Activated B cell treated with CpG ODN at 0.5 μM for 24 hours (primary cell): ENCODE results near the gene PHACTR4. TPM values are rescaled to one million over a fixed set of nuclear protein-coding genes. Genes with fewer than 3 reads are reported as not detected.
"Not testable (repeated sequence)": the region's sequence is repeated elsewhere in the genome, so short reads cannot be mapped to it uniquely, and the experiment has no call there.

Experiments
- ATAC-seq: fragments of 200-7000 bp; cut with Tn5 transposase; one replicate; pipeline ENCODE4 v1.10.0; 2021; ENCODE audit warnings: low read depth, mild to moderate bottlenecking, moderate library complexity
- CTCF ChIA-PET: fragments of 350-600 bp; sonication (Branson Sonifier 250); formaldehyde crosslinking; loops from one replicate; lab custom pipeline; 2021; ENCODE audit warnings: antibody characterized with exemption; lab: Charles Lee
- POLR2A ChIA-PET: fragments of 350-600 bp; sonication (Branson Sonifier 250); formaldehyde crosslinking; loops from one replicate; lab custom pipeline; 2021; ENCODE audit warnings: antibody characterized with exemption; lab: Charles Lee
- DNase-seq: peaks from one replicate; pipeline ENCODE4 v3.0.0; 2022
- H3K27ac Mint-ChIP-seq: one replicate; pipeline ENCODE4 v1.8.0; 2020; ENCODE audit warnings: mixed read lengths
- H3K27me3 Mint-ChIP-seq: one replicate; pipeline ENCODE4 v1.8.0; 2021; ENCODE audit warnings: mixed read lengths
- H3K36me3 Mint-ChIP-seq: one replicate; pipeline ENCODE4 v1.8.0; 2021; ENCODE audit warnings: low read depth, mixed read lengths
- H3K4me1 Mint-ChIP-seq: one replicate; pipeline ENCODE4 v1.8.0; 2021; ENCODE audit warnings: mixed read lengths
- H3K4me3 Mint-ChIP-seq: one replicate; pipeline ENCODE4 v1.8.0; 2020; ENCODE audit warnings: mild to moderate bottlenecking, mixed read lengths
- H3K9me3 Mint-ChIP-seq: one replicate; pipeline ENCODE4 v1.8.0; 2020; ENCODE audit warnings: mixed read lengths
- intact Hi-C: fragments of 100-400 bp; cut with micrococcal nuclease; formaldehyde crosslinking; loops from one replicate; pipeline ENCODE4 v1.15.1; 2024
- total RNA-seq: library from RNA; stranded (reverse); gene quantifications from 2 replicates; pipeline ENCODE4 v1.2.3, GENCODE V29; 2022
- TF ChIP-seq, protein P1 (sequence below): fragments of 200-600 bp; IDR thresholded peaks from one replicate; pipeline ENCODE4 v1.8.0; 2022; ENCODE audit warnings: antibody characterized with exemption, mild to moderate bottlenecking

The PHACTR4 gene
- total RNA-seq, 1 donor from 2014 or later = 31.5 TPM

DNA sequence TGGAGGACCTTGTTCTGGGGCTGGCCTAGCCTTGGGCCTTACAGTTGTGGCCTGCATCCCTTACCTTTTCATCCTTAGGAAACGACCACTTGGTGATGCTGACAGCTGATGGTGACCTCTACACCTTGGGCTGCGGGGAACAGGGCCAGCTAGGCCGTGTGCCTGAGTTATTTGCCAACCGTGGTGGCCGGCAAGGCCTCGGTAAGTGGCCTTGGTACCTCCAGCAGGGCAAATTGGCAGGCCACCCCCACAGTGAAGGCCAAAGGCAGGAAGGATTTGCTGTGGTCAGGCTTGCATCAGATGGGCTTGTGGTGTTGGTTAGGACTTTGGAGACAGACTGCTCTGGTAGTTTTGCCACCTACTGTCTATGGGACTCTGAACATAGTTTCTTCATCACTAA lies 165.6 kb downstream of the PHACTR4 start:
- no peak for ATAC-seq
- TF ChIP-seq, protein P1, sequence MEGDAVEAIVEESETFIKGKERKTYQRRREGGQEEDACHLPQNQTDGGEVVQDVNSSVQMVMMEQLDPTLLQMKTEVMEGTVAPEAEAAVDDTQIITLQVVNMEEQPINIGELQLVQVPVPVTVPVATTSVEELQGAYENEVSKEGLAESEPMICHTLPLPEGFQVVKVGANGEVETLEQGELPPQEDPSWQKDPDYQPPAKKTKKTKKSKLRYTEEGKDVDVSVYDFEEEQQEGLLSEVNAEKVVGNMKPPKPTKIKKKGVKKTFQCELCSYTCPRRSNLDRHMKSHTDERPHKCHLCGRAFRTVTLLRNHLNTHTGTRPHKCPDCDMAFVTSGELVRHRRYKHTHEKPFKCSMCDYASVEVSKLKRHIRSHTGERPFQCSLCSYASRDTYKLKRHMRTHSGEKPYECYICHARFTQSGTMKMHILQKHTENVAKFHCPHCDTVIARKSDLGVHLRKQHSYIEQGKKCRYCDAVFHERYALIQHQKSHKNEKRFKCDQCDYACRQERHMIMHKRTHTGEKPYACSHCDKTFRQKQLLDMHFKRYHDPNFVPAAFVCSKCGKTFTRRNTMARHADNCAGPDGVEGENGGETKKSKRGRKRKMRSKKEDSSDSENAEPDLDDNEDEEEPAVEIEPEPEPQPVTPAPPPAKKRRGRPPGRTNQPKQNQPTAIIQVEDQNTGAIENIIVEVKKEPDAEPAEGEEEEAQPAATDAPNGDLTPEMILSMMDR = no peak
- CTCF ChIA-PET = no interaction called here
- H3K27me3 Mint-ChIP-seq = no peaks in the 10 kb centered on the region
- no peak for DNase-seq
- intact Hi-C loops = no loop called here
- peaks cover 57% of the 10 kb centered on the region for H3K36me3 Mint-ChIP-seq
- no peaks in the 10 kb centered on the region for H3K9me3 Mint-ChIP-seq
- H3K4me1 Mint-ChIP-seq = no peaks in the 10 kb centered on the region
- H3K27ac Mint-ChIP-seq = no peak overlapping the region
- no peak overlapping the region for H3K4me3 Mint-ChIP-seq
- POLR2A ChIA-PET = no interaction called here

DNA sequence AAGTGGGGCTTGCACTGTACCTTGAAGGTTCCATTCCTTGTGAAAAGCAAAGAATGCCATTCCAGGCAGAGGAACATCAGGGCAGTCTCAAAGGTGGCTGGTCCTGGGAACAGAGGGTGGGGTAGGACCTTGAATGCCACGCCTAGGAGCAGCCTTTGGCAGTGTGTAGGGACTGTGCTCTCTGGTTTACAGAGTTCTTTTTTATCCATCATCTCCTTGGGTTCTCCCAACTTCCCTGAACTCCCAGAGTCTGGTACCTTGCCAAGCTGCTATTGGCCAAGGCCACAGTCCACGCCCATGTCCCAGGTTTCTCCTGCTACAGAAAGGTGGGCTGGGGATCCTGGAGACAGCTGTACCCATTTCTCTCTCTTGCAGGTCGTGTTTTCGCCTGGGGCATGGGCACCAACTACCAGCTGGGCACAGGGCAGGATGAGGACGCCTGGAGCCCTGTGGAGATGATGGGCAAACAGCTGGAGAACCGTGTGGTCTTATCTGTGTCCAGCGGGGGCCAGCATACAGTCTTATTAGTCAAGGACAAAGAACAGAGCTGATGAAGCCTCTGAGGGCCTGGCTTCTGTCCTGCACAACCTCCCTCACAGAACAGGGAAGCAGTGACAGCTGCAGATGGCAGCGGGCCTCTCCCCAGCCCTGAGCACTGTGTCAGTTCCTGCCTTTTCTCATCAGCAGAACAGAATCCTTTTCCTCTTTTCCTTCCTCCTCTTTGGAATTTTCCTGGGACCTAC lies 168.1 kb downstream of the PHACTR4 start:
- DNase-seq (no peak), ATAC-seq (no peak)
- ChIA-PET POLR2A (interaction anchor here (0.5 to 1.4 kb wide), 2 partner anchors 20 to 44 kb away, joined by 4 to 8 read pairs; no protein-coding TSS in a partner anchor), CTCF (no interaction called here)
- no peak overlapping the region for H3K27ac Mint-ChIP-seq
- no peaks in the 10 kb centered on the region for H3K4me1 Mint-ChIP-seq
- no peak overlapping the region for H3K4me3 Mint-ChIP-seq
- intact Hi-C loops = no loop called here
- TF ChIP-seq, protein P1 = no peak
- no peaks in the 10 kb centered on the region for H3K9me3 Mint-ChIP-seq
- no peaks in the 10 kb centered on the region for H3K27me3 Mint-ChIP-seq
- peaks cover 41% of the 10 kb centered on the region for H3K36me3 Mint-ChIP-seq

DNA sequence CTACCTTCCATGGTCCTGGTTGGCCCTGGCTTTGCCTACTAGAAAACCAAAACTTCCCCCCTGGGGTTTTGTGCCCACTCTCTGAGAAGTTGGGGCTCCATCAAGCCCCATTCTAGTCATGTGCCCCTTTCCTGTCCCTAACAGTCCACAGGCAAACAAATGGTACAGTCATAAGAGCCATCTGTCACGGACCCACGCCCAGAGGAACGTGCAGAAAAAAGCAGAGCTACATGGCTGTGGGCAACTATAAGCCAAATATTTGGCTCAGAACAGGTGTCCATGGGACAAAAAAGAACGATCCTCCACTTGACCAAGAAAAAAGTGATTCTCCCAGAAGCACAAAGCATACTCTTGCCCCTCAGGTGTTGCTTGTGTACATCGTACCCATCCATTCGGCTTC lies 168.7 kb downstream of the PHACTR4 start:
- TF ChIP-seq, protein P1 = no peak
- intact Hi-C loops = no loop called here
- no peaks in the 10 kb centered on the region for H3K9me3 Mint-ChIP-seq
- peaks cover 41% of the 10 kb centered on the region for H3K36me3 Mint-ChIP-seq
- DNase-seq = no peak
- no peaks in the 10 kb centered on the region for H3K27me3 Mint-ChIP-seq
- no peak overlapping the region for H3K4me3 Mint-ChIP-seq
- CTCF ChIA-PET = no interaction called here
- no peaks in the 10 kb centered on the region for H3K4me1 Mint-ChIP-seq
- no peak for ATAC-seq
- POLR2A ChIA-PET = interaction anchor here (0.5 to 1.4 kb wide), 2 partner anchors 19 to 43 kb away, joined by 4 to 8 read pairs; no protein-coding TSS in a partner anchor
- no peak overlapping the region for H3K27ac Mint-ChIP-seq

DNA sequence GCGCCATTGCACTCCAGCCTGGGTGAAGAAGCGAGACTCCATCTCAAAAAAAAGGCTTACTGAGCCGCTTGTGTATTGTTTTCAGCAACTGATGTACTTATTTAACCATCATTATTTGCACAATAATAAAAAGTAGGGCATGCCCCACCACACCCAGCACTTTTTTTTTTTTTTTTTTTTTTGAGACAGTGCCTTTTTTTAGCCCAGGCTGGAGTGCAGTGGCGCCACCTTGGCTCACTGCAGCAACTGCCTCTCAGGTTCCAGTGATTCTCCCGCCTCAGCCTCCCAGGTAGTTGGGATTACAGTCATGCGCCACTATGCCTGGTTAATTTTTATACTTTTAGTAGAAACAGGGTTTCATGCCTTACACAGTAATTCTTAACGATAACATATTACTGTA lies 171.1 kb downstream of the PHACTR4 start:
- Mint-ChIP-seq H3K9me3 (no peaks in the 10 kb centered on the region), H3K27ac (no peak overlapping the region), H3K27me3 (no peaks in the 10 kb centered on the region), H3K4me3 (no peak overlapping the region), H3K4me1 (no peaks in the 10 kb centered on the region), H3K36me3 (peaks cover 27% of the 10 kb centered on the region)
- TF ChIP-seq, protein P1 = no peak
- intact Hi-C loops = no loop called here
- CTCF ChIA-PET = no interaction called here
- no peak for ATAC-seq
- POLR2A ChIA-PET = no interaction called here
- DNase-seq = no peak

DNA sequence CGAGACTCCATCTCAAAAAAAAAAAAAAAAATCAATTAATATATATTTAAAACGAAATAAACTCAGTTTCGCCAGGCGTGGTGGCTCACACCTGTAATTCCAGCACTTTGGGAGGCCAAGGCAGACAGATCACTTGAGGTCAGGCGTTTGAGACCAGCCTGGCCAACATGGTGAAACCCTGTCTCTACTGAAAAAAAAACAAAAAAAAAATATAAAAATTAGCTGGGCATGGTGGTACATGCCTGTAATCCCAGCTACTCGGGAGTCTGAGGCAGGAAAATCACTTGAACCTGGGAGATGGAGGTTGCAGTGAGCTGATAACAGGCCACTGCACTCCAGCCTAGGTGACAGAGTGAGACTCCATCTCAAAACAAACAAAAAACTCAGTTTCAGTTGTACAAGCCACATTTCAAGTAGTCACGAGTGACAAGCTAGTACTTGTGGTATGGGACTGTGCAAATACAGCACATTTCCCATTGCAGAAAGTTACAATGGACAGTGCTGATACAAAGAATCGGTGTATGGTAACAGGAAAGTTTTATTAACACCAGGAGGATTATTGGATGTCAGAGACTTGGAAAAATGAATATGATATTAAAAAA lies 172.0 kb downstream of the PHACTR4 start:
- H3K4me3 Mint-ChIP-seq, H3K27me3 Mint-ChIP-seq, intact Hi-C loops, H3K9me3 Mint-ChIP-seq, H3K27ac Mint-ChIP-seq, ATAC-seq, DNase-seq, H3K4me1 Mint-ChIP-seq: not testable (repeated sequence)
- POLR2A ChIA-PET = interaction anchor here (0.6 kb wide), 1 partner anchor 132 kb away, joined by 9 read pairs; no protein-coding TSS in a partner anchor
- H3K36me3 Mint-ChIP-seq = peaks cover 19% of the 10 kb centered on the region
- CTCF ChIA-PET = interaction anchor here (0.7 kb wide), 1 partner anchor 39 kb away, joined by 4 read pairs; no protein-coding TSS in a partner anchor
